HG03108 (cell line): ENCODE measurements around the gene PSD2.
"Not testable (repeated sequence)": the region's sequence is repeated elsewhere in the genome, so short reads cannot be mapped to it uniquely, and the experiment has no call there.

Experiments used
- ATAC-seq: cut with Tn5 transposase; IDR thresholded peaks from one replicate; pipeline ENCODE4 v1.9.1; 2021; ENCODE audit warnings: moderate library complexity; ENCODE audit not compliant: unreplicated experiment

Gene PSD2

GRCh38 chr5:139789116-139789844, 6.3 kb upstream of the PSD2 start:
- no peak for ATAC-seq

- no peak for ATAC-seq
These were observed 5.8 kb upstream of the PSD2 start for GRCh38 chr5:139789845-139790189.

- no peak for ATAC-seq
These were observed 3.4 kb upstream of the PSD2 start for GRCh38 chr5:139792218-139792617.

GRCh38 chr5:139792655-139793054, 3.0 kb upstream of the PSD2 start:
- ATAC-seq = not testable (repeated sequence)

GRCh38 chr5:139794067-139794846, 1.4 kb upstream of the PSD2 start:
- ATAC-seq = no peak

- no peak for ATAC-seq
These were observed 626 bp downstream of the PSD2 start for GRCh38 chr5:139796061-139796806.

GRCh38 chr5:139797335-139797734, 1.7 kb downstream of the PSD2 start:
- no peak for ATAC-seq

GRCh38 chr5:139797856-139798510, 2.4 kb downstream of the PSD2 start:
- ATAC-seq = no peak

GRCh38 chr5:139798883-139799282, 3.3 kb downstream of the PSD2 start:
- no peak for ATAC-seq

- no peak for ATAC-seq
These were observed 3.8 kb downstream of the PSD2 start for GRCh38 chr5:139799359-139799758.

GRCh38 chr5:139803978-139804377, 8.4 kb downstream of the PSD2 start:
- ATAC-seq = no peak

GRCh38 chr5:139804800-139805397, 9.3 kb downstream of the PSD2 start:
- ATAC-seq = no peak

- no peak for ATAC-seq
These were observed 9.9 kb downstream of the PSD2 start for GRCh38 chr5:139805545-139805944.

- ATAC-seq = no peak
These were observed 10.5 kb downstream of the PSD2 start for GRCh38 chr5:139806111-139806510.

GRCh38 chr5:139806726-139807646, 11.4 kb downstream of the PSD2 start:
- ATAC-seq = no peak

GRCh38 chr5:139807647-139808030, 12.0 kb downstream of the PSD2 start:
- ATAC-seq = no peak

GRCh38 chr5:139808481-139809330, 13.1 kb downstream of the PSD2 start:
- ATAC-seq = no peak

GRCh38 chr5:139809331-139809810, 13.8 kb downstream of the PSD2 start:
- no peak for ATAC-seq
